K562 (cell line): ENCODE data around the gene PANK2. TPM values are rescaled to one million over a fixed set of nuclear protein-coding genes. Genes with fewer than 3 reads are reported as not detected.

ENCODE experiments used
- ATF1 ChIP-seq, 2 experiments: fragments of 450-650 bp in 1 of 2; IDR thresholded peaks; 2 replicates each; pipeline ENCODE4 v1.6.1; 2016; ENCODE audit warnings: missing compliant biosample characterization in 1 of 2, missing genetic modification characterization in 1 of 2
- CBX1 ChIP-seq: sonication (generic); IDR thresholded peaks from 2 replicates; pipeline ENCODE4 v1.6.1; 2016; ENCODE audit warnings: antibody characterized with exemption, low read depth, mild to moderate bottlenecking
- CREB1 ChIP-seq, 2 experiments: sonication (generic) in 1 of 2; formaldehyde crosslinking in 1 of 2; IDR thresholded peaks; 2 replicates each; pipeline versions ENCODE4 v1.6.1 to v1.8.0; 2012 to 2022; ENCODE audit warnings: inconsistent platforms in 1 of 2, mild to moderate bottlenecking in 1 of 2, missing genetic modification reagents in 1 of 2, moderate library complexity in 1 of 2
- CREM ChIP-seq: IDR thresholded peaks from 2 replicates; pipeline ENCODE4 v1.6.1; 2014; ENCODE audit warnings: antibody characterized with exemption, low read depth
- E2F1 ChIP-seq: sonication (generic); formaldehyde crosslinking; IDR thresholded peaks from 2 replicates; pipeline ENCODE4 v1.8.1; 2023; ENCODE audit warnings: mild to moderate bottlenecking, missing genetic modification reagents, moderate library complexity
- ETV1 ChIP-seq: fragments of 450-650 bp; conservative IDR thresholded peaks from 2 replicates; pipeline ENCODE4 v1.6.1; 2016; ENCODE audit warnings: missing genetic modification characterization, control low read depth, low read depth, missing compliant biosample characterization
- FOXP1 ChIP-seq: sonication (generic); formaldehyde crosslinking; IDR thresholded peaks from 2 replicates; pipeline ENCODE4 v1.8.0; 2022; ENCODE audit warnings: mild to moderate bottlenecking, missing genetic modification reagents
- HDAC1 ChIP-seq, 2 experiments: fragments of 450-650 bp; IDR thresholded peaks; 2 replicates each; pipeline ENCODE4 v1.6.1; 2016 to 2017; ENCODE audit warnings: inconsistent platforms in 1 of 2, mild to moderate bottlenecking in 1 of 2, moderate library complexity in 1 of 2
- LCOR ChIP-seq: sonication (generic); formaldehyde crosslinking; IDR thresholded peaks from 2 replicates; pipeline ENCODE4 v1.8.0; 2022; ENCODE audit warnings: mild to moderate bottlenecking, missing genetic modification reagents
- MYNN ChIP-seq, 2 experiments: sonication (generic); formaldehyde crosslinking in 1 of 2; IDR thresholded peaks; 2 replicates each; pipeline versions ENCODE4 v1.5.0 to v1.6.1; 2016 to 2020; ENCODE audit warnings: antibody characterized with exemption in 1 of 2, missing genetic modification reagents in 1 of 2
- NRF1 ChIP-seq, 2 experiments: fragments of 450-650 bp; IDR thresholded peaks in 1 of 2; conservative IDR thresholded peaks in 1 of 2; 2 replicates each; pipeline ENCODE4 v1.6.1; 2014; ENCODE audit warnings: mild to moderate bottlenecking in 2 of 2
- NUFIP1 ChIP-seq: fragments of 450-650 bp; IDR thresholded peaks from 2 replicates; pipeline ENCODE4 v1.6.1; 2018; ENCODE audit not compliant: partially characterized antibody
- RREB1 ChIP-seq: fragments of 250-450 bp; sonication (Bioruptor Pico); IDR thresholded peaks from 2 replicates; pipeline ENCODE4 v1.4.0; 2020
- SMARCA4 ChIP-seq: fragments of 450-650 bp; IDR thresholded peaks from 2 replicates; pipeline ENCODE4 v1.6.1; 2016
- SP1 ChIP-seq: sonication (generic); formaldehyde crosslinking; IDR thresholded peaks from 2 replicates; pipeline ENCODE4 v1.8.1; 2022; ENCODE audit warnings: mild to moderate bottlenecking, missing genetic modification reagents
- TAF7 ChIP-seq: fragments of 450-650 bp; IDR thresholded peaks from 2 replicates; pipeline ENCODE4 v1.6.1; 2016; ENCODE audit warnings: missing genetic modification characterization, missing compliant biosample characterization
- TAF9B ChIP-seq: fragments of 450-650 bp; IDR thresholded peaks from 2 replicates; pipeline ENCODE4 v1.6.1; 2018; ENCODE audit warnings: mild to moderate bottlenecking; ENCODE audit not compliant: partially characterized antibody
- TARDBP ChIP-seq: fragments of 450-650 bp; IDR thresholded peaks from 2 replicates; pipeline ENCODE4 v1.6.1; 2016
- YBX1 ChIP-seq: fragments of 450-650 bp; IDR thresholded peaks from 2 replicates; pipeline ENCODE4 v1.7.1; 2016; ENCODE audit warnings: mild to moderate bottlenecking
- ZKSCAN3 ChIP-seq: fragments of 250-450 bp; sonication (Bioruptor Pico); IDR thresholded peaks from 2 replicates; pipeline ENCODE4 v1.4.0; 2020
- ZNF239 ChIP-seq: fragments of 250-450 bp; sonication (Bioruptor Pico); IDR thresholded peaks from 2 replicates; pipeline ENCODE4 v1.4.0; 2020; ENCODE audit warnings: mild to moderate bottlenecking
- ZNF384 ChIP-seq: IDR thresholded peaks from 2 replicates; pipeline ENCODE4 v1.6.1; 2012; ENCODE audit warnings: low read depth, low read length, improper control_type of control experiment
- ZNF717 ChIP-seq: fragments of 250-450 bp; sonication (Bioruptor Pico); IDR thresholded peaks from 2 replicates; pipeline ENCODE4 v1.5.0; 2021
- polyA plus RNA-seq, 8 experiments: library from polyadenylated mRNA; depleted of rRNA in 4 of 8; stranded (reverse) in 5 of 8; unstranded in 3 of 8; fragments of >200 nt; fragmentation: Nextera tagmentation in 2 of 8; fragmentation: Illumina TruSeq in 1 of 8; extraction: Ambion mirVana in 2 of 8; extraction: Trizol in 1 of 8; gene quantifications; 2 replicates each; pipeline versions ENCODE4 v1.2.1 to v1.2.3, GENCODE V29; 2011 to 2014; ENCODE audit warnings: inconsistent platforms in 1 of 8, missing spikeins in 1 of 8
- total RNA-seq, 7 experiments: library from RNA; depleted of rRNA in 6 of 7; stranded (reverse); fragments of >200 nt in 6 of 7; fragmentation: Illumina TruSeq in 2 of 7; extraction: Trizol in 2 of 7; gene quantifications; 2 replicates each; pipeline versions ENCODE4 v1.2.1 to v1.2.3, GENCODE V29; 2011 to 2021; ENCODE audit warnings: low replicate concordance in 1 of 7

Gene PANK2
- total and polyA plus RNA-seq, 9 of the 15 experiments (the other 6 are each of a cell fraction or from before 2014, with no cell fraction given) = 14.9 to 43.5 (median 31.4) TPM

- 0 out of 2 replicates have a peak, but pooled peaks have one; percentile 49 for TF ChIP-seq RREB1 (CRISPR knock-in tag)
- TF ChIP-seq TARDBP = peak; percentile 40; the same call in 1 of the 2 replicates
- no peak for TF ChIP-seq MYNN (IDR thresholded peaks at IDR 0.05)
- TF ChIP-seq MYNN (CRISPR knock-in tag; IDR thresholded peaks at IDR 0.05) = no peak
- TF ChIP-seq ETV1 (tag) = peak; percentile 31; the same call in 1 of the 2 replicates
- TF ChIP-seq HDAC1 (IDR thresholded peaks at IDR 0.05) = 0 out of 4 replicates have a peak, but pooled peaks of 1 of the 2 experiments have one; percentile 26
- peak; percentile 86 for TF ChIP-seq CREM
- no peak for TF ChIP-seq ATF1 (CRISPR knock-in tag; IDR thresholded peaks at IDR 0.05)
- TF ChIP-seq ATF1 (tag; IDR thresholded peaks at IDR 0.05) = peak; percentile 81
- peak; percentile 66; the same call in 1 of the 2 replicates for TF ChIP-seq FOXP1 (CRISPR knock-in tag)
- no peak for TF ChIP-seq E2F1
- TF ChIP-seq YBX1 = no peak
- no peak for TF ChIP-seq ZNF239 (CRISPR knock-in tag)
- TF ChIP-seq TAF9B = peak; percentile 26
- TF ChIP-seq CBX1 = no peak
- no peak for TF ChIP-seq ZNF384
- TF ChIP-seq ZNF717 = no peak
- peak; percentile 59 for TF ChIP-seq LCOR (CRISPR knock-in tag)
- no peak for TF ChIP-seq ZKSCAN3 (CRISPR knock-in tag)
- no peak for TF ChIP-seq NUFIP1
- TF ChIP-seq CREB1 (IDR thresholded peaks at IDR 0.05) = peak; percentile 61
- TF ChIP-seq CREB1 (CRISPR knock-in tag; IDR thresholded peaks at IDR 0.05) = peak; percentile 88
- TF ChIP-seq TAF7 (tag) = peak; percentile 18; the same call in 1 of the 2 replicates
- 0 out of 2 replicates have a peak, but pooled peaks have one; percentile 14 for TF ChIP-seq SMARCA4
- peak; percentile 68 to 72 for TF ChIP-seq NRF1 (conservative IDR thresholded peaks at IDR 0.05 in 1 of 2, IDR thresholded peaks at IDR 0.05 in 1 of 2)
- TF ChIP-seq SP1 = peak; percentile 91
These were observed at the start of gene PANK2 (continued) for GRCh38 chr20:3888622-3889488.
